ENCODE measurements around the gene FBXL7.

FBXL7 gene

DNA sequence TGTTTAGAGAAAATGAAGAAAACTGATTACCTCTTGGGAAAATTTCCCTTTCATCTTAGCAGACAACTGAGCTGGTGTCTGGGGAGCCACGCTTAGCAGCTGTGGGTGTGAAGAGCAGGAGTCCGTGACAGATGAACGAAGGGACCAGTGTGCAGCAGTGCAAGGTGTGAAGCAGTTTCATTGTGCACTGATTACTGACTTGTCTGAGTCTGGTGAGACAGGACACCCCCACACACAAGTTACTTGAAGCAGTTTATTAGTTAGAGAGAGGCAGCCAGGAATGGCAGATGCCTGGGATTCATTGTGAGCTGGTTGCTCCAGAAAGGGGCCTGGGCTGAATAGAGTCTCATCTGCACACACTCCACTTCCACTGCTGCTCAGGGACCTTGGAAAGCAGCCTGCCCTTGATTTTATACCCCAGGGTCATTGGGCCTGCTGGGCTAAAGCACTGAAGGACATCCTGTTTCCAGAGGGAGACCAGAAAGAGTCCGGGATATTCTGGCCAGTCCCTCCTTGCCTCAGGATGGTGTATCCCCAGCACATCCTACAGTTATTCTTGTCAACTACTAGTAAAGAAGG, 47.4 kb downstream of the FBXL7 start:
- DNase-seq = no peak

DNA sequence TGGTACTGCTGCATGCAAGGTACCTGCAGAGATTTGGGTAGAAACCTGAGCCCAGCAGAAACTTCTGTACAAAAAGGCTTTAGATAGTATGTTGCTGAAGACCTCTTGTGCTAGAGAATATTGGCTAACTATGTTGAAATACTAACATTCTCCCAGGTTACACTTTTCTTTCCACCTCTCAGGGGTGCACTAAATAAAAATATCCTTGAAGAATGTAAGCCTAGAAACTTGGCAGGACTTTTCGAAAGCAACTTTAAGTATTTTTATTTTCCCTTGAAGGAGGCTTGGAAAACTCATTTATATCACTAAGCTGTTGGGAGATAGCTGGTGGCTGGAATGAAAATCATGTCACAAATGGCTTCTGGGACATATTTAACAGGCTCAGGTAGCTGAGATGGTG, 50.0 kb downstream of the FBXL7 start:
- no peak for DNase-seq

DNA sequence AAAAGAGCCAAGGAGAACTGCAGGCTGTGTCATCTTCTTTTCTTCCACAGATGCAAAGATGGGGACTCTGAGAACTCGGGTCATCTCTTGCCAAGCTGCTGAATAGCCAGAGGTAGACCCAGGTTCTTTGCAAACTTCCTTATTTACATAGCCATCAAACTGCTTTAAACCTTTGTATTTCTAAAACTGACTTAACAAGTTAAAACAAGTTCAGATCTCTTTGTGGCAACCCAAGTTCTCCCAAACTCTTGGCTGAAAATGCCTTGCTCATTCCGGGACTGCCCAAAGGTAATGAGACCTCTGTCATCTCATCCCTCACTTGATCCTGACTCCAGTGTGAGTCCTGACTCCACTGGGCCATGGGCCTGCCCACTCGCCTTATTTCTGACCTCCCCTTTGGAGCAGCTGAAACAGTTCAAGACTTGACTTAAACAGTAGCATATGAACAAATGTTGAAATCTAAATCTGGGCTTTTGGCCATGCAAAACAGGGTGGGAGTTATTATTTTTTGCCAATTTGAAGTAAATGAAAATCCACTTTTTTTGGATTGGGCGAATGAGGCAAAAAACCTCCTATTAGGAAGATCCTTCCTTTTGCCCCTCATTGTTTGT, 50.6 kb downstream of the FBXL7 start:
- no peak for DNase-seq

DNA sequence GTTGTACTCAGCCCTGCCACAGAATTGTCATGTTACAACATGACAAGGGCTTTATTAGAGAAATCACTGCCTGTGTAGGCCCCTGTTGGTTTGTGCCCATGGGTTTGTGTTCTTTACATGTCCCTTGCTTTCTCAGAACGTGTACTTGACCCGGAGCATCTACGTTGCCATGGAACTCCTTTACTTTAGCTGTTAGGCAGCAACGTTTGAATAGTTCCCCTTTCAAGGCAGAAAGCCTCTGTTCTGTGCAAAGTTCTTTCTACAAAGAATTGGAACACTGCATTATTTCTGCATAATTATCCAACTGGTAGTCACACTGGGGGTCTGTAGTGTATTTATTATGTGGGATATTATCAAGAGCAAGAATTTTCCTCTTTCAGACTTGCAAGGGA, 51.1 kb downstream of the FBXL7 start:
- no peak for DNase-seq

DNA sequence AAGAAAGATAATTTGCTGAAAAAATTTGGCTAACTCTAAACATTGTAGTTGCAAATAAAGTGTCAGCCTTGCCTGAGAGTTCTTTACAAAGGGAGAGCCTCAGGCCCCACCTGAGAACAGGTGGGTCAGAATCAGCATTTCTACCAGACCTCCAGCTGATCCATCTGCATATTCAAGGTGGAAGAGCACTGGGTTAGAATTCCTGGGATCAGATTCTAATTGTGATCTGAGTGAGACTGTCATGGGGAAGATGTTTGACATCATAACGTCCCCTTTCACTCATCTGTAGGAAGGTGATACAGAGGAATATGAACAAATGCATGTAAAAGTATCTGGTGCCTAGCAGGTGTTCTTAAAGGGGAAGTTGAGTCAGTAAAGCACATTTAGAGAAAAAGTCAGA, 54.6 kb downstream of the FBXL7 start:
- DNase-seq = no peak

DNA sequence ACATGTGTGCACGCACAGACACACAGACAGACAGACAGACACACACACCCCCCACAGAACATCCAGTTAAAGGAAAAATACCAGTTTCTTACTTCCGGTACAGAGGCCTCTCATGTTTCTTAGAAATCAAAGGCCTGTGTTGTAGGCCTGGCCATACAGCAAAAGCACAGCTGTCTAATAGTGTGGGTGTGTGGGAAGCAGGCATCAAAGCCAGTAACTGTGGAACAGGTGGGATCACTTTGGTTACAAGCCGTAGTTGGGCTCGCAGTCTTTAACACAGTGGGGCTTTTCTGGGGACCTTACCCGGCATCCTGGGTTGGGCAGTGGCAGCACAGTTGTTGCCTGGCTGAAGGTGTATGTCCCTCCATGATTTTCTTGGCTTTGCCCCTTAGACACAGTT, 55.2 kb downstream of the FBXL7 start:
- DNase-seq = no peak

DNA sequence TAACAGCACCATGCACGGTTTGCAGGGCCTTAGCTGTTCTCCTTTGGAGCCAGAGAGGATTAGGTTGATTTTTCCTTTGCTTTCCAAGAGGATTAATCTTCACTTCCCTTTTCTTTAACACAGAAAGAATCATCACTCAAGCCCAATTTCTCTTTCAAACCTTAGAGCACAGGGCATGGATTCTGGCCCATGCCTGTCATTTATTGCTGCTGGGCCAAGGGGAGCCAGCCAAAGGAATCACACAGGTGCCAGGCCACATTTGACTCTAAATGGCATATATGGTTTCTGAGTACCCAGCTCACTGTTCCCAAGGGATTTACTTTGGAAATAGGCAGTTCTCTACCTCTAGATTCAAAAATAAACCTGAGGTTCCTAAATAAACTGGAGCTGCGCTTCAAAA, 58.3 kb downstream of the FBXL7 start:
- DNase-seq = no peak

DNA sequence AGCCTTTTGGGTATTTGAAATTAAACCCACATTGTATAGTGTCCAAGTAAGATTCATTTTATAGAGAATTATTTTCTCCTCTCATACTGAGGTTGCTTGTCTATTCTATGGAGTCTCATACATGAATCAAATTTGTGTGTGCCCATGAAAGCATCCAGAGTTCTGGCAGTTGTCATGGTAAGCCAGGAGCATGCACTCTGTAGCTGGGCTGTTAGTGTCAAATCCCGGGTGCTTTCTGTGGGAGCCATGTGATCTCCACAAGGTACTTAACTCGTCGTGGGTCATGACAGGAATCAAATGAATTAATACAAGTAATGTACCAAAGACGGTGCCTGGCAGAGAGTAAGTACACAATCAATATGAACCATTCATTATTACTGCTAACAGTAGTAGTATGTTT, 58.7 kb downstream of the FBXL7 start:
- DNase-seq = no peak

DNA sequence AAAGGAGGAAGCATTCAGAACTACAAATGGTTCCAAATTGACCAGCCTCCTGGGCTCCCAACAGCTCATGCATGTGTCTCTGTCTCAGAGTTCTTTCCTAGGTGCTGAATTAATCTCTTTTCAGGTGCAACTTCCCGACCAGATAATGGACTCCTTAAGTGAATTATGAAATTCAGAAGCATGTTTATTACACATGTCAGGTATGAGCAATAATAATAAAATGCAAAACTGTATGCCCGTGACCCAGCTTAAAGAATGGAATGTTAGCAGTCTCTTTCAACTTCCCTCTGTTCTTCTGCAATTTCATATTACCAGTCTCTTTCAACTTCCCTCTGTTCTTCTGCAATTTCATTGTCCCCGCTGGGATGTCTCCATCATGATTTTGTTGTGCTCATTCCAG, 60.4 kb downstream of the FBXL7 start:
- no peak for DNase-seq

DNA sequence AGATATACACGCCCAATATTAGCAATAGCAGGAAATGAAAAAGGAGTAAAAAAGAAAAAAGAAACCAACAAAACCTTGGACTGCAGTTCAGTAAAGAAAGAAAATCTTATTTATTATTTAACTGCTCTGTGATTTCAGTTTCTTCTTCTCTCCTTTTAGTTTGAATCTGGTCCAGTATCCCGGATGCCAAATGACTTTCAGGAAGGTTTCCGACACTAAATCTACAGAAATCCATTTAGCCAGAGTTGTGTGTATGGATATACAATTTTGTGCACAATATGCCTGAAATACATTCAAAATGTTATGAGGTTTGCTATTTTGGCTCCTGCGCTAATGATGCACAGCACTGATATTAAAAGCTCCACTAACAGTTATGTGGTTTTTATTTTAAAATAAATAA, 64.5 kb downstream of the FBXL7 start:
- no peak for DNase-seq

DNA sequence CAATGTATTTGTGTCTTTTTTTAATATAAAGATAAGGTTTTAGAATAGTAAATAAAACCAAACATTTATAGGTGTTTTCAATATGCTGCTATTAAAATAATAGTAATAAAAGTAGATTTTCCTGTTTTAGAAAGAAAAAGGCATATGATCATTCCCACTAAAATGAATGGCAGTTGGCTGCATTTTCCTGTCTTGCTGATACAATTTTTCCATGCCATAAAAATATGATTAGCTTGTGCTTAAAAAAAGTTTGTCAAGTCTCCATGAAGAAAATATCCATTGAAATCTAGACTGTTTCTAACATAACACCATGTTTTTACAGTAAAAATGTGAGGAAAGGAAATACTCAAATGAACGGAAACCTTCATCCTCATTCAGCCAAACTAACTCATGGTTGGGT, 65.0 kb downstream of the FBXL7 start:
- DNase-seq = no peak

DNA sequence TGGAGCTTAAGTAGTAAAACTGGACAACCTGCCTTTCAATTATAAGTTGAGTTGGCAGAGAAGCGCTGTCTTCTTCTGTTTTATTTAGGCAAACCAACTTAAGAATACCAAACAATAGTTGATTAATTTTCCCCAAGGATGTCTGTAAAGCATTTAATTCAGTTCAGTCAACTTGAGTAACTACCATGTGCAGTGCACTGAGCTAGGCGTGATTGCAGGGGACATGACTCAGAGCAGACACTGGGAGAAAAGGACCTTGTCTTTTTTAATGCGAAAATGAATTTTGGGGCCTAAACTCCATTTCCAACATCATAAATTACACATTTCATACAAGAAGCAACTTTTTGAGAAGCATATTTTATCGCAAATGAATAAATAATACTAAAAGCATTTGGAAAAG, 66.3 kb downstream of the FBXL7 start:
- DNase-seq = no peak

DNA sequence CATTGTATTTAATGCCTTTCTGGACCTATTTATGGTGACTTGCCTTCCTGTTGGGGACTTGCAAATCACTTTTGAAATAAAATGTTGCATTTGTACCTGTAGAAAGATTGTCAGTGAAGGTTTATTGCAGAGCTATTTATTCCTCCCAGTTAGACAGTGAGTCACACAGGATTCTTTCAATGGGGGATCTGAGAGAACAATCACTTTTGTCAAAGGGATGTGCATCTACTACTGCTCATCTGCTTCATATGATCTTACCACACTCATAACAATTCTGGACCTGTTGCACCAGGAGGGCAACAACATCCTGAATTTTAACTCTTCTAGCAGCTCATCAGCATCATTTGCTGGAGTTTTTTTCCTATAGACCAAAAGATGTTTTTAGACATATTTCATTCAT, 66.8 kb downstream of the FBXL7 start:
- DNase-seq = no peak

DNA sequence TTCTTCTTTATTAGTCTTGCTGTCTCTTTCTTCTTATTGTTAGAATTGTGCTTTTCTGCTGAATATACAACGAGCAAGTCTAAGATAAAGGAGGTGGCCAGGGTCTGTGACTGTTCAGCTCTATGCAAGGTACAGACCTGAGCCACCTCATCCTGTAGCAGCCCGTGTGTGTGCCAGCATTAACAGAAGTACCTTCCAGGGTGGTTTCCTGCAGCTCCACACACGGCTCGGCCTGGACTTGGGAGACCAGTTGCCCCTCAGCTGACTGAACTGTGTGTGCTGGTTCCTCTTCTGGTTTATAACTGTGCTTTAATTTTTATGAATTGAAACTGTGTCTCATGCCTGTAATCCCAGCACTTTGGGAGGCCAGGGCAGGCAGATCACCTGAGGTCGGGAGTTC, 70.5 kb downstream of the FBXL7 start:
- no peak for DNase-seq

DNA sequence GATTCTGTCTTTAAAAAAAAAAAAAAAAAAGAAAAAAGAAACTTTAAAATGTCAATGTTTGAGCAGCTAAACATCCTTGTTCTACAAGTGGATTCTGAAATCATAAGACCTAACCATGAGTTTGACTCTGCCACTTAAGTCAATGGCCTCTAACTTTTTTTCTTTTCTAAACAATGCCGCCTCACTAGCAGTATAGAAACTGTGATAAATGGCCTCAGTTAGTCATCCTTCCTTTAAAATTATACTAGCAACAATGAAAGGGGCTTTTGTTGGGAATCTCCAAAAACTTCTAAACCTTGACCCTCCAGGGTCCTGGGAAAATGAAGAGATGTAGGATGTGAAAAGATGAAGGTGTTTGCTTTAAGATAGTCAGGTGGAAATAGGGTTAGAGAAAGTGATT, 71.1 kb downstream of the FBXL7 start:
- no peak for DNase-seq

DNA sequence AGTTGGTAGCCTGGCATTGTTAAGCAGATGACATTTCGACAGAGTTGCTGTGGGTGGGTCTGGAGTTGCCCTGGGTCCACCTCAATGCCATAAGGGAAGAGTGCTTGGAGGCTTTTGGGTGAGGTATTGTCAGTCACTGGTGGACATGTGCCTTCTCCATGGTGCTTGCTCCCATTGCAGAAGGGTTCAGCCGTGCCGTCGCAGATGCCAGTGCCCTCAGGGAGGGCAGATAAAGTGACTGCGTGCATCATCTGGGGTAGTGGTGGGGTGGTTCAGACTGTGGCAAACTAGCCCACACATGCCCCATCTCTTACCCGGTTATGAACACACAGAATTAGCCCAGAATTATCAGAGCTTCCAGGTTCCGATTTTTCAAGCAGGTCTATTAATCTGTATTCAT, 71.6 kb downstream of the FBXL7 start:
- no peak for DNase-seq

DNA sequence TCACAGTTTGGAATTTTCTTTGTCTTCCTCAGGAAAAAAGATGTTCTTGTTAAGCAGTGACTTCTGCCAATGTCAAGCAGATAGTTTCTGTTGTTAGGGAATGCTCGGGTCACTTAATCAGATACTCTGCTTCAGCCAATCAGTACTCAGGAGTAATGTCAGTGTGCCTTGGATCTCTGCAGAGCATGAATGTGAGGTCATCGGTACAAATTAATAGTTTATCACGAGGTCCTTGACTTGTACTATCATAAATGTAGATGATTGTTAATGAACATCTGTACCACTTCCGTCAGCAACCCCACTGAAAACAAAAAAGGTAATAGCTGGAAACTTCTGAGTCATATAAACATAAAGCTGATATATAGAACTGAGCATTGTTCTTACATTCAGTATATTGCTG, 73.6 kb downstream of the FBXL7 start:
- DNase-seq = no peak

DNA sequence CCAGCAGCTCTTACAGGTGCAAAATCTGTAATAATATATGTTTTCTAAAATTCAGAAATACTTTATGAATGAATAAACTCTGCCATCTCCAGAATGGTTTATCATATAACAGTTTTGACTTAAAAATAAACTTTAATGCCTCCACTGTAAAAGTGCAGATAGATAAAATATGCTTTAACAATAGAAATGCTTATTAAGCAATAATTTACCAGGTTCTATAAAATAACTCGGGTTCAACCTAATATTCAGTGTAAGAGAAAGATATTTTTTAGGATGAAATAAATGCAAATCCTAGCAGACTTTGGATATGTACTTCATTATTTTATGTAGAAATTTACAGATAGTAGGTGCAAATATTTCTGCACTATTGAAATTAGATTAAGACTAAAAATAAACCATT, 74.1 kb downstream of the FBXL7 start:
- no peak for DNase-seq

DNA sequence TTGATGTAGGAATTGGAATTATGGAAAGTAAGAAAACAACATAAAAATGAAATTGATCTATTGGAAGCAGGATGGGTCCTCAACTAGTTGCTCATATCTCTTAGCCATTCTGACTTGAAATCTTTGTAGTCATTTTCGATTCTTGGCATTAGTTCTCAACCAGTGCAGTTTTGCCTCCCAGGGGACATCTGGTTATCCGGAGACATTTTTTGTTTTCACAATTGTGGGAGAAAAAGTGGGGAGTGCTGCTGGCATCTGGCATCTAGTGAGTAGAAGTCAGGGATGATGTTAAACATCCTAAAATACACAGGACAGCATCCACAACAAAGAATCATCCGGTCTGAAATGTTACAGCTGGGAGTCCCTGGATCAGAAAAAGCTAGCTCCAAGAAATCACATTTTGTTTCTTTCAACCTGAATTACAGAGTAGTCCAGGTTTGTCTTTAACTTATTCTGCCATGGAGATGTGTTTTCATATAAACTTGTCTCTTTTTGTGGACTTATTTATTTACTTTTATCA, 74.9 kb downstream of the FBXL7 start:
- no peak for DNase-seq

DNA sequence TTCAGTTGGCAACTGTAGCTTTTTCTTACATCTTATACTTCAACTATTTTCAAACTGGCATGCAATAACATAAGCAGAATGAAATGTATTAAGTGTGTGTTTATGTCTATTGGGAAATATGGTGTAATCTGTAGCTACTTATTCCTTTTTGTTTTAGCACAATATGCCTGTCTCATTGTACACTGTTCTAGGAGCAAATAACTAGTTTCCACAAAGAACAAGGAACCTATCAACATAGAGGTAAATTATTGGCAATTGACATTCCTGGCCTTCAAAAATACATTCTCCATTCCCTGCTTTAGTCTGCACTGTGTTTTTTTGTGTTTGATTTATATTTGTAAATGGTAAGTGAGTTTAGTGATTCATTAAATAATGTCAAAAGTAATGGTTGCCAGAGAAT, 75.7 kb downstream of the FBXL7 start:
- DNase-seq = no peak

DNA sequence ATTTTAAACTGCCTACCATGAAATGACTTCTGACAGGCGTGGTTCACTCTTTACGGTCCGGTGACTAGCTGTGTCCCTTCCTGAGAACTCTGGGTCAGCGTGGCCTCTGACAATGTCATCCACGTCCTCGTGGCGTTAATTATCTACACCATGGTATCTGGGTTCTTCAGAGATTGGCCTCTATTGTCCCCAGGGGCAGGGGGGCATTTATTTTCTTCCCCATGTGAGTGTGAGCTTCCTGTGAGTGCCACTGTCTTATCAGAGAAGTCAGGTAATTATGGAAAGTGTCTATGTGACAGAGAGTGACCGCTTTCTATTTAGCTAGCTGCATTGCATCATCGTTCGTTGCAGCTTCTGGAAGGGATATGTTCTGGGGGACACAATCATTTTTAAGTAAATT, 77.2 kb downstream of the FBXL7 start:
- DNase-seq = no peak

DNA sequence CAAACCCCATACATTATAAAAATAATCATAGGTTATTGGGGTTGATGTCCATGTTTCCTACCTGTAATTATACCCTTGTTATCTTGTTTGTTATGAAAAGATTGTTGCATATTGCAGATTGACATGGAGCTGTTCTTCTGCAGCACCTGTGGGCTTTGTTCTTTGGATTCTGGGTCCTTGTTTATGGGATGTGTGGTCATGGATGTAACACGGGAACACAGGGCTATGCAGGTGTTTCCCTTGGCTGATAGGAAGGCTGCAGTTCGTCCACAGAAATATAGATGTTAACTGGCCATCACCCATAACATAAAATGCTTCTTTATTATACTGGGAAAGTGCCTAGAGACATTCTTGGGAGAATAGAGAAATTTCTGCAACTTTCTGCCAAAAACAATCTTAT, 77.9 kb downstream of the FBXL7 start:
- DNase-seq = no peak

DNA sequence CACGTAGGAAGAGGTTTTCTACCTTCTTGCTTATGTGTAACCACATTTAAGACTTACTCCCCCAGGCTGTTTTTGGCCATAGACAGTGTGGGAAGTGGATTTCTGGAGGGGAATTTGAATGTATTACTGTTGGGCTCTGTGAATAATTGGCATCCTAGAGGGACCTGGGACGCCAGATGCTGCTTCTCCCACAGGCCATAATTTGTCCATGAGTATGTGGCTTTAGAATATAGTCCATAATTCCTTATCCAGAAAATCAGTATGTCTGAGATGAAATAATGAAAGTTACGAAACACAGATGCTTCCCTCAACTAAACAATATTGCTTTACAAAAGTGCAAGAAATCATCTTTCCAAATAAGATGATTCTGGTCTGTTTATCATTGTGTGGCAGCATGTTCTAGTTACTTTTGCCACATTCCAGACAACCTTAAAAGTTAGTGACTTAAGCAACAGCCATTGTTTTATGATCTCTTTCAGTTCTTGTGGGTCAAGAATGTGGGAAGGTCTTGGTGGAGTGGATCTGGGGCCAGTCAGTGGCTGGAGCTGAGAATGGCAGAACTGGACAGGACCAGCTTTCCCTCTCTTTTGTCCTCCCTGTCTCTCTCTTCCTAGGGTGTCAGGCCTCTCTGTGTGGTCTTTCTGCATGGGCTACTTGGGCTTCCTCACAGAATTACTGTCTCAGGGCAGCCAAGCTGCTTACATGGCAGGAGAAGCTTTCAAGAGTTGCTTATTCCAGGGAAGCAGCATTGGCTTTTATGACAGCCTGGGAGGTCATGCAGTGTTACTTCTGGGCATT, 79.4 kb downstream of the FBXL7 start:
- no peak for DNase-seq

DNA sequence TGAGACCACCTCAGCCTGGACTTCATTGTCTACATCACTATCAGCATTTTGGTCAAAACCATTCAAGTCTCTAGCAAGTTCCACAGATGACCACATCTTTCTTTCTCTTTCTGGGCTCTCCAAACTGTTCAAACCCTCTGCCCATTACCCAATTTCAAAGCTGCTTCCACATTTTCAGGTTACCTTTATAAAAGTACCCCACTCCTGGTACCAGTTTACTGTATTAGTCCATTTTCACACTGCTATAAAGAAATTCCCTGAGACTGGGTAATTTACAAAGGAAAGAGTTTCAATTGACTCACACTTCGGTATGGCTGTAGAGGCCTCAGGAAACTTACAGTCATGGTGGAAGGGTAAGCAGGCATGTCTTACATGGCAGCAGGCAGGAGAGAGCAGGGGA, 84.5 kb downstream of the FBXL7 start:
- no peak for DNase-seq

DNA sequence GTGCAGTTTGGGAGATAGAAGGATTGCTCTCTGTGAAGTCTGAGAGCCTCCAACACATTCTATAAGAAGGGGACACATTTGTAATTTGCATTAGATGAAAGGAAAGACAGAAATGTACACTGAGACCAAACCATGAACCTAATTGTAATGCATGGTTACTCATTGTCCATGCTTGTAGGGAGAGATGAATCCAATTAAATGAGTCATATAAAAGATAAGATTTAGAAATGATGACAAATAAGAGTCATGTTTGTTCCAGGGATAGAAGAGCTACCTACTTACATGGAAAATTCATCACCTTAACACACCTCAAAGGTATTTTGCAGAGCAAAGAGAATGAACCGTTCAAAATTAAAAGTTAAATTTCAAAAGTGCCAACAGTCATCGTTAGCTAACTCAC, 85.1 kb downstream of the FBXL7 start:
- DNase-seq = no peak

Data from activated CD4-positive, alpha-beta T cell treated with anti-CD3 and anti-CD28 coated beads, Interleukin-2, amount 50 U/mL, for 16 hours (primary cell).